ENCODE measurements around the gene PPP1CC.
"Not testable (repeated sequence)": the region's sequence is repeated elsewhere in the genome, so short reads cannot be mapped to it uniquely, and the experiment has no call there.

Gene PPP1CC

DNA sequence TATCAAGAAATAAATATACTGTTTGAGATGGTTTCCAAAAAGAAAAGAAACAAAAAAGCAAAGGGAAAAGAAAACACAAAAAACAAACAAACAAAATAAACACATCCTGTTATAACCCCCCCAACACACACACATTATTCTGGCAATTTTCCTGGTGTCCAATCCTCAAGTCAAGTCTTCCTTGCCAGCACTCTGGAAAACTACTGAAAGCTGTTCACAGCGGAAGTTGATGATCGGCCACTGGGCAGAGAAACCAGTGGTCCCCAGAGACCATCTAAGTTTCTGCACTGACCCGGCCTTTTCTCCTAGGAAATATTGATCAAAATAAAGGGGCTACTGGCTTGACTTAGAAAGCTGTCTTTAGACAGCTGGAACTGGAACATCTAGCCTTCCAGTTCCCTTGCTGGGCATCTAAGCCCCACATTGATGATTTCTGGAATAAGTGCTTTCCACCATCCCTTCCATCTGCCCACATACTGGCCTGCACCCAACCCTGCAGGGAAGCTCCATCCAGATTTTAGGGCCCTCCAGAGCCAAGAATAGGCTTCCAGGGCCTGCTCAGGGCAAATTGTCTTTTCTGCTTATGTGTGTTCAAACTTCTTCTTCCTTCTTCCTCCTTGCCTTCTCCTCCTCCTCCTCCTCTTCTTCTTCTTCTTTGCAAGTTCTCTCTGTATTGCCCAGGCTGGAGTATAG, 11.6 kb upstream of the PPP1CC start:
- no peak for DNase-seq (ENCODE audit: low read depth in 2 of 2)

GRCh38 chr12:110750784-110751461, 8.2 kb upstream of the PPP1CC start:
- DNase-seq (ENCODE audit: low read depth in 2 of 2), result no peak

DNA sequence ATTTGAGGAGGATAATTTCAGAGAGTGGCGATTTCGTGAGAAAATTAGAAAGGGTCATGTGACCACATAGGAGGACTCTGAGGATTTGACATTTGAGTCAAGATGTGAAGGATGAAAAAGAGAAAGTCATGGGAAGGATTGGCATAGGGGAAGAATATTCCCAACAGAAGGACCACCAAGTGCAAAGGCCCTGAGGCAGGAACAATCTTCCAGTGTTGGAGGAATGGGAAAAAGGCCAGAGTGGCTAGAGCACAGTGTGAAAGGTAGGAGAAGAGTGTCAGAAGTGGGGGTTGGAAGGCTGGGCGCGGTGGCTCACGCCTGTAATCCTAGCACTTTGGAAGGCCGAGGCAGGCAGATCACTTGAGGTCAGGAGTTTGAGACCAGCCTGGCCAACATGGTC, 3.9 kb upstream of the PPP1CC start:
- DNase-seq (ENCODE audit: low read depth in 2 of 2), result no peak

- no peak for DNase-seq (ENCODE audit: low read depth in 2 of 2)
Measured at GRCh38 chr12:110745542-110746284, 3.0 kb upstream of the PPP1CC start.

- no peak for DNase-seq (ENCODE audit: low read depth in 2 of 2)
Measured at GRCh38 chr12:110744601-110745264, 2.0 kb upstream of the PPP1CC start.

DNA sequence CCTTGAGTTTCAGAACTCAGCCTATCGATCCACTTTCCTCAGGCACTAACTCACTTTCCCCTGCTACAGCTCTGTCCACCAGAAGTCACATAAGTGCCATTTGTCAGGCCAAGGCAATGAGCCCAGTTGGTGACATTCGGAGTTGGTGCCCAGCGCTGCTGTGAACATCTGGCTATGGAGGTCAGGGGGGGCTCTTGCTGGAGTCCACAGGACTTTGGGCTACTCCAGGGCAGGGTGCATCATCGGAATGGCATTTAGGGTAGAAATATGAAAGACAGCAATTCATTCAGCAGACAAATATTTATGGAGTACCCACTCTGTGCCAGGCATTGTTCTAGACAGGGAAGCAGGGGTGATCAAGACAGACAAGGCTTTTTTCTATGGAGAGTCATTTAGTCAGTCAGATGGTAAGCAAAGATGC, 1.5 kb upstream of the PPP1CC start:
- no peak for DNase-seq (ENCODE audit: low read depth in 2 of 2)

GRCh38 chr12:110743571-110744093, 941 bp upstream of the PPP1CC start:
- no peak for DNase-seq (ENCODE audit: low read depth in 2 of 2)

GRCh38 chr12:110742096-110742717, 484 bp downstream of the PPP1CC start:
- DNase-seq (ENCODE audit: low read depth in 2 of 2), result no peak

DNA sequence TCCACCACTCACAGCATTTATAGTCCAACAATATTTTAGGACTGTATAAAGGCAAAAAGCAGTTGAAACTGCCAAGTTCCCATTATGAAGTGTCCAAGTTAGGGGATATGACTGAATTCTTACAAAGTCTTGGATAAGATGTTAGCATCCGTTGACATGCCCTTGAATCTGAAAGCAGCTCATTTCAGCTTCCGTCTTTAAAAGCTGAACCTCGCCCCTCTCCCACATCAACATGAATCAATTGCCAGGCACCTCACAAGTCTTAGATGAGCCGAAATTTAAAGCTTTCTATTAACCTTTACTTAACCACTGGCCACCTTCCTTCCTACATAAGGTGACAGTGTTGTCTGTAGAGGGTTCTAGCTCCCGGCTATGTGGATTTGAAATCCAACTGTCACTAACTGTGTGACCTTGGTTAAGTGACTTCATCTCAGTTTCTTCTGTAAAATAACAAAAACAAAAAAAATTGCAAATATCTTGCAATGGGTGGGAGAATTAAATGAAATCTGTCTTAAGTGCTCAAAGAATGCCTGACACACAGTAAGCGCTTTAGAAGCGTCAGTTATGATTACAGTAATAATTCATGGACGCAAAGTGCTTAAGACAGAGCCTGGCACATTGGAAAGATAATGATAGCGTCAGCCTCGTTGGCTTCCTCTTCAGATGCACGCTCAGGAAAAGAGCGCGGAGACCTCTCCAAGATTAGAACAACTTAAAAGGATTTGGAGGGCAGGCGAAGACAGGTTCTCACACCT, 1.2 kb downstream of the PPP1CC start:
- no peak for DNase-seq (ENCODE audit: low read depth in 2 of 2)

- DNase-seq (ENCODE audit: low read depth in 2 of 2), result no peak
Measured at GRCh38 chr12:110739894-110740293, 2.8 kb downstream of the PPP1CC start.

GRCh38 chr12:110739488-110739887, 3.2 kb downstream of the PPP1CC start:
- no peak for DNase-seq (ENCODE audit: low read depth in 2 of 2)

- no peak for DNase-seq (ENCODE audit: low read depth in 2 of 2)
Measured at GRCh38 chr12:110737532-110737931, 5.2 kb downstream of the PPP1CC start.

DNA sequence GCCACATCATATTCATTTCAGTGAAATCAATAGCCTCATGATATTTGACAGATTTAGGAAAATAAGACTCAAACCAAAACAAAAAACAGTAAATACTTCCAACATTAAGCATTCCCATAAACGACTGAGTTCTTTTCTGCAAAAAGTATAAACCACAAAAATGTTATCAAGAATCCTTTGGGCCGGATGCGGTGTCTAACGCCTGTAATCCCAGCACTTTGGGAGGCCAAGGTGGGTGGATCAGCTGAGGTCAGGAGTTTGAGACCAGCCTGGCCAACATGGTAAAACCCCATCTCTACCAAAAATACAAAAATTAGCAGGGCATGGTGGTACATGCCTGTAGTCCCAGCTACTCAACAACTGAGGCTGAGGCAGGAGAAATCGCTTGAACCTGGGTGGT, 5.7 kb downstream of the PPP1CC start:
- not testable (repeated sequence) for DNase-seq (ENCODE audit: low read depth in 2 of 2)

GRCh38 chr12:110733900-110734299, 8.8 kb downstream of the PPP1CC start:
- no peak for DNase-seq (ENCODE audit: low read depth in 2 of 2)

GRCh38 chr12:110733089-110733715, 9.5 kb downstream of the PPP1CC start:
- DNase-seq (ENCODE audit: low read depth in 2 of 2), result no peak

DNA sequence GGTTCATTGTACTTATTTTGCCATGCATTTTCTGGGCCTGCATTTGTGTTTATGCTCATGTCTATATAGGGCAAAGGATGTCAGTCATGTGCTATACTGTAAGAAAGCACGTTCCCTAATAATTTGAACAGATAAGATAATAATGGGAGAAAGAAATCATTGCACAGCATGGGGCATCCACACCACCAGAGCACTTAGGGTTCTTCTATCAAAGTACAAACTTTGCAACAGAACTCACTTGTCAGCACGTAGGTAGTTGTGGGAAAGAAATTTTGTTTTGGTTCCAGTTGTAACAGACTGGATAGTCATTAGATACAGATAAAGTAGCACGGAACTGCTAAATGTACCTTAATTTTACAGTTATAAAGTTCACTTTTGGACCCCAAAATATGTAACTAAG, 10.1 kb downstream of the PPP1CC start:
- DNase-seq (ENCODE audit: low read depth in 2 of 2), result no peak

GRCh38 chr12:110731479-110731878, 11.2 kb downstream of the PPP1CC start:
- DNase-seq (ENCODE audit: low read depth in 2 of 2), result no peak

- DNase-seq (ENCODE audit: low read depth in 2 of 2), result no peak
Measured at GRCh38 chr12:110728628-110729027, 14.1 kb downstream of the PPP1CC start.

DNA sequence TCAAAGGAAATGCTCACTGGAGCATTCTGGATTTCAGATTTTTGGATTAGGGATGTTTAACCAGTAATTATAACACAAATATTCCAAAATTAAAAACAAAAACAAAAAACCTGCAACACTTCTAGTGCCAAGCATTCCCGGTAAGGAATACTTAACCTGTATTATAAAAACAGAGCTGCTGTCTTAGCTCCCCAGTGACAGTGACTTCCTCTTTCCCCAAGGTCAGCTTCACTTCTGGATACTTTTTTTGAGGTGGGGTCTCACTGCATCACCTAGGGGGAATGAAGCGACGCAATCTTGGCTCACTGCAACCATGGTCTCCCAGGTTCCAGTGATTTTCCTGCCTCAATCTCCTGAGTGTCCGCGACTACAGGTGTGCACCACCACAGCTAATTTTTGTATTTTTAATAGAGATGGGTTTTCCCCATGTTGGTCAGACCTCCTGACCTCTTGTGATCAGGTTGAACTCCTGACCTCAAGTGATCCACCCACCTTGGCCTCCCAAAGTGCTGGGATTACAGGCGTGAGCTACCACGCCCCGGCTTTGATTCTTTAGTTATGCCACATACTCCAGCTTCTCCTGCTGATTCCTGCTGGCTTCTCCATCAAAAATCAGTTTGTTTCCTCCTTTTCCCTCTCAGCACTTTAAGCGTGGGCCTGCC, 15.9 kb downstream of the PPP1CC start:
- no peak for DNase-seq (ENCODE audit: low read depth in 2 of 2)

DNA sequence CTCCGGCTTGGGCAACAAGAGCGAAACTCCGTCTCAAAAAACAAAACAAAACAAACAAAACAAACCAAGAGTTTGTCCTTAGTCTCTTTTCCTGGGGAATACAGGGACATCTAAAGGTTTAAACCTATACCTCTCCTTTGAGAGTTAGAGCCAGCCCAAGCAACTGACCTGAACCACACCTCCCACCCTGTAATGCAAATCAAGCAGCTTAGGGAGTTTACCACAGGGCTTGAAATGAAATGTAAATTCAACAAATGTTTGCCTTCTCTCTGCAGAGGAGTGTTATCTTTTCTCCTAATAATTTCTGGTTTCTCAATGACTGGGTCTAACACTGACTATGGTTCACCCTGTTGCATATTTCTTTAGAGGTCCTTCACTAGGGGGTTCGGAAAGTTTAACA, 16.7 kb downstream of the PPP1CC start:
- DNase-seq (ENCODE audit: low read depth in 2 of 2), result no peak

Data from activated CD8-positive, alpha-beta memory T cell treated with anti-CD3 and anti-CD28 coated beads for 4 hours (primary cell).